WI38 (cell line): ENCODE results near the gene PLPPR1.

ENCODE experiments used
- H3K4me3 ChIP-seq: 2 replicates; pipeline ENCODE4 v1.5.1; 2011; ENCODE audit warnings: low read depth, mild to moderate bottlenecking, control low read depth, low read length
- TF ChIP-seq, protein P1 (sequence below): IDR thresholded peaks from 2 replicates; pipeline ENCODE4 v1.5.1; 2012; ENCODE audit warnings: low read depth, mild to moderate bottlenecking, control low read depth, low read length

The PLPPR1 gene

DNA sequence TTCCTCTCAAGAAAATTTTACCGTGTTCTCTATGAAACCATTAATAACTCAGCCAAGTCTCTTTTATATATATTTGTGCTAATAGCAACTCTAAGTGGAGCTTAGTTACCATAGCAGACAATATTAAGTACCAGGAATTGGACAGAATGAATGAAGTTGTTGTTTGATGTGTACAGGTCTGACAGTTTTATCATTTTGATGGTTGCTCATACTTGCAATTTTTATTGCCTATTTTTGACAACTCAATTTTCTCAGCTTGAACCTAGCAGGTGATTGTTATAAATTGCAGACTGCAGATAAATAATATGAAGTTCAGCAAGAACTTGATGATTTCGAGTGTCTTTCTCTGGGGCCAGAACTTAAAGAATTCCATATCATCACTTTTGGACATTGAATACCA is 163.2 kb downstream of the PLPPR1 start:
- TF ChIP-seq, protein P1, sequence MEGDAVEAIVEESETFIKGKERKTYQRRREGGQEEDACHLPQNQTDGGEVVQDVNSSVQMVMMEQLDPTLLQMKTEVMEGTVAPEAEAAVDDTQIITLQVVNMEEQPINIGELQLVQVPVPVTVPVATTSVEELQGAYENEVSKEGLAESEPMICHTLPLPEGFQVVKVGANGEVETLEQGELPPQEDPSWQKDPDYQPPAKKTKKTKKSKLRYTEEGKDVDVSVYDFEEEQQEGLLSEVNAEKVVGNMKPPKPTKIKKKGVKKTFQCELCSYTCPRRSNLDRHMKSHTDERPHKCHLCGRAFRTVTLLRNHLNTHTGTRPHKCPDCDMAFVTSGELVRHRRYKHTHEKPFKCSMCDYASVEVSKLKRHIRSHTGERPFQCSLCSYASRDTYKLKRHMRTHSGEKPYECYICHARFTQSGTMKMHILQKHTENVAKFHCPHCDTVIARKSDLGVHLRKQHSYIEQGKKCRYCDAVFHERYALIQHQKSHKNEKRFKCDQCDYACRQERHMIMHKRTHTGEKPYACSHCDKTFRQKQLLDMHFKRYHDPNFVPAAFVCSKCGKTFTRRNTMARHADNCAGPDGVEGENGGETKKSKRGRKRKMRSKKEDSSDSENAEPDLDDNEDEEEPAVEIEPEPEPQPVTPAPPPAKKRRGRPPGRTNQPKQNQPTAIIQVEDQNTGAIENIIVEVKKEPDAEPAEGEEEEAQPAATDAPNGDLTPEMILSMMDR: no peak
- H3K4me3 ChIP-seq: no peak overlapping the region

DNA sequence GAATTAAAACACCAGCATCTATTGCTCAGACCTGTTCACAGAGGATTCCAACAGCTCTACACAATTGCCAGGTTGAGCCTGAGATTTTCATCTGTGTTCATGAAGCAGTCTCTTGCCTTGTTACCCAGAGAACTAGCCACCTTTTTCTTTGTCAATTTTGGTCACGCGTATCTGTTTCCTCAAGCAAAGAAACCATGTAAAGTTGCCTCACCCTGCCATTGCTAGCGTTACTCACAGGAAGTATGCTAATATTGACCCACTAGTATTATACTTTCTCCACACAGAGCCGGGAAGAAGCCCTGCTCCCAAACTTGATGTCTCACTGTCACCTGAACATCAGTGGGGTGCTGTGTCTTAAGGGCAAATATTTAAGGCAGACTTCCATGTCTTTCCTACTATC is 168.5 kb downstream of the PLPPR1 start:
- TF ChIP-seq, protein P1: no peak
- H3K4me3 ChIP-seq: no peak overlapping the region

DNA sequence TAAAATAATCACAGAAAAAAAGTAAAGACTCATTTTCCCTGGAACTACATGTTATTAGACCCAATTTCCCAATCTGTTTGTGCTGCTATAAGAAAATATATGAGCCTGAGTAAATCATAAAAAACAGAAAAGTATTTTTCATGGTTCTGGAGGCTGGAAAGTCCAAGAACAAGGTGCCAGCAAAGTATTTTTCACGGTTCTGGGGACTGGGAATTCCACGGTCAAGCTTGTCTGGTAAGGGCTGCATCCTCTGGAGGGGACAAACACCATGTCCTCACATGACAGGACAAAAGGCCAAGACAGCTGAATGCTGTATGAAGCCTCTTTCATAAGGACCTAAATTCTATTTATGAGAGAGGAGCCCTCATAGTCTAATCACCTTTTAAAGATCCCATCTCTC is 172.3 kb downstream of the PLPPR1 start:
- H3K4me3 ChIP-seq: no peak overlapping the region
- TF ChIP-seq, protein P1: no peak

DNA sequence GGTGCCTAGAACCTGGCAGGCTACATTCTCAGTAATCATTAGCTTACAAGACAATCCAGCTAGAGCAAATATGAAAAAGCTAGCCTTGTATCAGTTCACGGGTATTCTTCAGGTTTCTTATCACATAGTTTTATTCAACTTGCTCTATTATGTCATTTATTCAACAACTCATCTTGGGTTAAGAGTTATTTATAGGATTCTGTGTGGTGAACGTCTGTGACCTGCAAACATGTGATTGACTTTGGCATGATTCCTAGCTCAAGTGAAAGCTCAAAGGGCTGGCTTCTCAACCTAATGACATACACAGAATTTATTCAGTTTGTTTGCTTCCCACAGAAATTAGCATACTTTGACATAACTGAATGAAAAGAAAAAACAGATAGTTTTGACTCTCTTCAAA is 173.1 kb downstream of the PLPPR1 start:
- TF ChIP-seq, protein P1: no peak
- H3K4me3 ChIP-seq: no peak overlapping the region

DNA sequence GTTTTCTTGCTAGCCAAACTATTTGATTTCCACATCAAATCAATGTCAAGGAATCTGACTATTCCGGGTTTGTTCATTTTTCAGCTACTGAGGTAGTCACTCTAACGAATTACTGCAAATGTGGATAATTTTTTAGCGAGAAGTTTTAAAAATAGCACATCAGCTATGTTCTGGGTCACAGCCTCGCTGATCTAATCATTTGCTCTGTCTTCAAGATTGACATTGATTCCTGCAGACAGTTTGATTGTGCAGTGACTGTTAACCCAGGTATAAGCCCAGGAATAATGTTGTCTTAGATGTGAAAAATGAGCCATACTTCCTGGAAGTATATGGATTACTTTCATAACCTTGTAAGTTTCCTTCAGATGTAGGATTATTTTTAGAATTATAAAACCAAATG is 181.1 kb downstream of the PLPPR1 start:
- TF ChIP-seq, protein P1: no peak
- no peak overlapping the region for H3K4me3 ChIP-seq

DNA sequence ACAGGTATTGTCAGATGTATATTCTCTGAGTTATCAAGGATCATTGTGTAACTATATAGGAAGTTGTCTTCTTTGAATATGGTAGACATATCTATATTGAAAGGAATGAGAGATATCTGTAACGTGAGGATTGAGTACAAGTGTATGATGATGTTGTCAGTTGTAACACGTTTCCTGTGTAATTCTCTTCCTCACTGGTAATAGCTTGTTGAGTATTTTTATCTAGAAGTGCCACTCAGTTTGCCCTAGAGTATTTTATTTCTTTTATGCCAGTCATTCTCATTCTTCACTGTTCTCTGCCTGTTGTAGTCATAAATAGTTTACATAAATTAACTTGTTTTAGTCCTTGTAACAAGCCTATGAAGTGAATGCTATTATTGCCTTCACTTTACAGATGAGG is 184.1 kb downstream of the PLPPR1 start:
- no peak overlapping the region for H3K4me3 ChIP-seq
- TF ChIP-seq, protein P1: no peak

DNA sequence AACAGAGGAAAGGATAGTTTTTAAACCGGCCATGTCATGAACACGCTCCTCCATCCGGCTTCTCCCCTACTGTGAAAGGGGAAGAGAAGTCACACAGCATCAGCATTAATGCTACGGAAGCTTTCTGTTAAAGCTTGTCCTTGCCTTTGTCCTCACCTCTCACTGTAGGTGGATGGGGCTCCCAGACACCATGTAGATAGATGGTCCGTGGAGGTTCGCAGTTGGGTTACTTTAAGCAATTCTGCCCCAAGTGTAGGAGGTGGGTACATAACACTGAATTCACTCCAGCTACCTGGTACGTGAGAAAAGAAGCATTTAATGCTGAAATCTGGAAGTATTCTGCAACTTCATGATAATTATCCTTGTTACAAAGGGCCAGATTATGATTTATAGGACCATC is 190.5 kb downstream of the PLPPR1 start:
- H3K4me3 ChIP-seq: no peak overlapping the region
- TF ChIP-seq, protein P1: no peak
